NCI-H2227 (cell line): ENCODE measurements around the gene TTC23.

ENCODE experiments used
- DNase-seq: peaks from one replicate; lab custom pipeline; 2025; ENCODE audit not compliant: unreplicated experiment; lab: John Stamatoyannopoulos, UW

Gene TTC23

GRCh38 chr15:99090011-99090699 is 159.2 kb downstream of the TTC23 start:
- DNase-seq, result no peak

DNA sequence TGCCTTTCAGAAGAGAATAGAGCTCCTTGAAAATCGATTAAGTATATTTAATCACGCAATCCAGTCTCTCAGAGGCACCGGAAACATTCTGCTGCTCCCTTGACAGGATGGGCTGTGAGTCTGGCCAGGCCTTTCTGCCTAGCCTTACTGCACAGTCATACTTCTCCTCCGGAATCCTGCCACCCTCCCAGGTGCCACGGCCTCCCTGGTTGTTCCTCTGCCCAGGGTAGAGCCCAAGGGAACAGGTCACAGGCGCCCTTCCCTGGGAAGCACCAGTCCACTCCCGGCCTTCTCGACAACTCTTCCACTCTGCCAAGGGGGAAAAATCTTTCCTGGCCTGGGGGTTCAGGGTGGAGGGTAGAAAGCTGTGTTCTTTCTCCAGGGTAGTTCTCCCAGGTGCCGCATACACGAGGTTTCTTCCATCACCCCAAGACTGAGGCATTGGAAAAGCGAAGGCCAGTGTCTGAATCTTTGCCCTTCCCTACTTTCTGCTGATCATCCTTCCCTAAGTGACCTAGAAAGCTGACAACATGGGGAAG is 161.9 kb downstream of the TTC23 start:
- no peak for DNase-seq

- no peak for DNase-seq
Measured at GRCh38 chr15:99086327-99086667, 163.1 kb downstream of the TTC23 start.
